Endometrial microvascular endothelial cells (primary cell): ENCODE measurements around the gene STUM. TPM values are rescaled to one million over a fixed set of nuclear protein-coding genes. Genes with fewer than 3 reads are reported as not detected.

ENCODE experiments used
- in situ Hi-C: cut with HindIII; loops from 2 replicates; pipeline ENCODE4 v1.10.0; 2017; ENCODE audit warnings: low sequenced_read_pairs, low pct_unique_long_range_greater_than_20kb; ENCODE audit errors: inconsistent ontology term
- total RNA-seq: library from RNA; depleted of rRNA; stranded (reverse); fragments of >200 nt; gene quantifications from one replicate; pipeline ENCODE4 v1.2.3, GENCODE V29; 2015; ENCODE audit errors: inconsistent ontology term

Gene STUM
- total RNA-seq, 1 donor from 2014 or later, result not detected

DNA sequence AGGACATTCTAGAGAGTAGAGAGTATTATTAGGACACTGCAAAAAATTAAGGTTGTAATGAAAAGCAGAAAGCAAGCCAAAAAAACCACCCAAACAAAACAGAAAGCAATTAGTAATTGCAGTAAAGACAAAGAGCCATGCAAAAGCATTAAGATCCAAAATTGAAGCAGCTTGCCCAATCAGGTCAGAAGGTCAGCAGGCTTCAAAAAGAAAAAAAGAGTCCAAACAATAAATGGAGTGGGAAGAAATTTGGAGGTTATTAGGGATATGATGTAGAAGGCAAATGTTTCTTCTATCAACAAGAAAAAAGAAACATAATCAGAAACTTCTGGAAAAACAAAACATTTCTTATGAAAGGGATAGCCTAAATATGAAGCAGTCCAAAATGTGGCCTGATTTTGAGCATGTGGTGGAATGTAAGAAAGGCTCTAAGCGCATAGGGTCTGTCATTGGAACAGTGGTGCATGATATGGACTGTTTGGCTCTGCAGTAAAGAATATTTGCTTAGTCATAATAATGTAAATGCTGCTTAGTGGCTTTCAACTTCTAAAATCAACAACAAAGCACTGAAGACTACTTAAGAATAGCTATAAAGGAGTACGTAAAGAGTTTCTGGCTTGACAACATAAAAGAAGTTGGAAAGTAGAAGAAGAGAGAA lies 4.8 kb downstream of the STUM start:
- in situ Hi-C loops, result no loop called here

DNA sequence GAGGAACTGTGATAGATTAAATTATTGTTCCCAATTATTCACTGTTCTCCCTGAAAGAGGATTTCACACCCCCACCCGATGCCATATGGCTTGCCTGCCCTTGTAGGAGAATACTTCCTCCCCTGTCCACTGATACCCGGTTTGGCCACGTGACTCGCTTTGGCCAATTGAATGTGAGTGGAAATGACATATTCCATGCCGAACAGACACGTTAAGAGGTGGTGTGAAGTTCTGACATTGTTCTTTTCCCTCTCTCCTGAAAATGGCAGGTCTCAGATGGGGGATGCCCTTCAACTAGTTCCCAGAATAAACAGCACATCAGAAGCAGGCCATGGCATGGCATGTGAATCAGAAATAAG lies 5.3 kb downstream of the STUM start:
- in situ Hi-C loops, result no loop called here

DNA sequence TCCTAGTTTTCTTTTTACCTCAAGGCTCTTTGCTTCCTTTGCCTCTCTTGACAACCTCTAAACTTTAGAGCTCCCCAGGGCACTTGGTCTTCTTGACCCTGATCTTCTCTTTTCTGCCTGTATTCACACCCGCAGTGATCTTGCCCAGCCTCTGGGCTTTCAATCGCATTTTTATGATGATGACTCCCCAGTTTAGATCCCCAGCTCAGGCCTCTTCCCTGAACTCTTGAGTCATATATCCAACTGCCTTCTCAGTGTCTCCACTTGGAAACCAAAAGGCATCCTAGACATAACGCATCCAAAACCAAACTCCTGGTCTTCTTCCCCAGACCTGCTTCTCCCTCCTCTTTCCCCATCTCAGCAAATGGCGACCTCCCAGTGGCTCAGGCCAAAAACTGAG lies 6.5 kb downstream of the STUM start:
- in situ Hi-C loops, result no loop called here

DNA sequence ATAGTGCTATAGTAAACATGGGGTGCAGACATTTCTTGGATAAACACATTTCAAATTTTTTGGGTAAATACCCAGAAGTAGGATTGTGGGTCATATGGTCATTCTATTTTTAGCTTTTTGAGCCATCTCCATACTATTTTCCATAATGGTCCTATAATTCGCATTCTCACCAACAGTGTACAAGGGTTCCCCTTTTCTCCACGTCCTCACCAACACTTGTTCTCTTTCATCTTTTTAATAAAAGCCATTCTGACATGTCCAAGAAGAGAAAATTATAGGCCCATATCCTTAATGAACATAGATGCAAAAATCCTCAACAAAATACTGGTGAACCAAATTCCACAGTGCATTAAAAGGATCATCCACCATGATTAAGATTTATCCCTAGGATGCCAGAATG lies 8.9 kb downstream of the STUM start:
- in situ Hi-C loops, result no loop called here

DNA sequence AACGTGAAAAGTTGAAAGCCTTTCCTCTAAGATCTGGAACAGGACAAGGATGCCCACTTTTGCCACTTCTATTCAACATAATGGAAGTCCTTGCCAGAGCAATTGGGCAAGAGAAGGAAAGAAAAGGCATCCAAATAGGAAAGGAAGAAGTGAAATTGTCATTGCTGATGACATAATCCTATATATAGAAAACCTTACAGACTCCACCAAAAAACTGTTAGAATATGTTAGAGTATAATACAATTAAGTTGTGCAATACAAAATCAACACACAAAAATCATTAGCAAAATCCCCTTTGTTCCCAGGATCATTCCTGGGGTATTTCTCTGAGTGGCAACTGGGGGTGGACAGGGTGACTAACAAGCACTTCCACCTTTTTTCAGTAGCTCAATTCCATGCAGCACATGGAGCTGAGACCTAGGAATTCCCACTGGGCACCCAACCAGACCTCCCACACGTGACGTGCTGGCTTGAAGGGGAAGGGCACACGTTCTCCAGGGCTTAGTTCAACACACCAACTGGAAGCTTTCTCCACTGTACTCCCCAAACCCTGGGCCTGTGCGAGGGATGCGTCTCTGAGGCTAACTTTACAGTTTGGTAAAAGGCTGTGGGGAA lies 9.6 kb downstream of the STUM start:
- in situ Hi-C loops, result no loop called here

DNA sequence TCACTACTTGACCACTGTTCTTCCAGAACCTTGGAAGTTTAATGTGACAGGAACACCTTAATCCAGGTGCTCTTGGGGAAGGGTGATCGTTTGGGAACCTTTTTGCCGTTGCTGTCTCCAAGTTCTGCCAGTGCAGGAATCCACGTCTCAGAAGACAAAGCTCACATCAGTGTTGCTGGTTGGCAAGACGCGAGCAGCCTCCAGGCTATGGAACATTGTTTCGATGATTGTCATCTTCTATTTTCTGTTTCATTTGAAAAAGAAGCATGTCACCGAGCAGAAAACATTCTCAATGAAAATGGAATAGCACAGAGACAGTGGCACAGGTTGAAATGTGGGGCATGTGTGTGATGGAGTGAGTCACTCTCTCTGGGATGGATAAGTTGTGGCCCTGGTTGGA lies 11.7 kb downstream of the STUM start:
- in situ Hi-C loops, result no loop called here

DNA sequence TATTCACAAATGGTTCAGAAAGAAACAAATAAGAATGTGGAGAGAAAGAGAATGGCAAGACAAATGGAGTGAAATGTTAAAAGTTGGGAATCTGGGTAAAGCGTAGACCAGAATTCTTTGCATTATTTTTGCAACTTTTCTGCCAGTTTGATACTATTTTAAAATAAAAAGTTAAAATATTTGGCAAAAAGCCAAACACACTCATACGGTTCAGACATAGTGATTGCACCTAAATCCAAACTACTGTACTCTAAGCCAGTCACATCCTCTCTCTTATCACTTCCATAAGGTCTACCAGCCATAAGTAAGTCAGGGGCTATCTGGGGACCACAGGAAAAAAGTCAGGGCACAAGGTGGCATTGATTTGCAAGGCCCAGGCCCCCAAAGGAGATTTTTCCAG lies 14.4 kb downstream of the STUM start:
- in situ Hi-C loops, result no loop called here

DNA sequence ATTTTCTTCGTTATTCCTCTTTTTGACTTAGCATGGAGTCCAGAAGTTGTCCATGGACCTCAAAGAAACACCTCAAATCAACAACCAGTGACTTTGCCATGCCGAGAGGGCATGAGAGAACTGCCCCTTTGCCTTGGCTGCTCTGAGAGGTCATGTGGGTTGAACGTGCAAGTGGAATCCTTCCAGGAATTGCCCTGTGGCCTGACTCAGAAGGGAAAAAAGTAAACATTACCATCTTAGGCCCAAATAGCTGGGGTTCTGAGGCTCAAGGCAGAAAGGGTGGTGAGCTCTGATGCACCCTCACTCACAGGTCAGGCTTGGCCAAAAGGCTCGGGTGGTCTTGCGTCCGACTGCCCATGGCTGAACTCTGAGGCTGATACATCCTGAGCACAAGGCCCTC lies 15.1 kb downstream of the STUM start:
- in situ Hi-C loops, result no loop called here

DNA sequence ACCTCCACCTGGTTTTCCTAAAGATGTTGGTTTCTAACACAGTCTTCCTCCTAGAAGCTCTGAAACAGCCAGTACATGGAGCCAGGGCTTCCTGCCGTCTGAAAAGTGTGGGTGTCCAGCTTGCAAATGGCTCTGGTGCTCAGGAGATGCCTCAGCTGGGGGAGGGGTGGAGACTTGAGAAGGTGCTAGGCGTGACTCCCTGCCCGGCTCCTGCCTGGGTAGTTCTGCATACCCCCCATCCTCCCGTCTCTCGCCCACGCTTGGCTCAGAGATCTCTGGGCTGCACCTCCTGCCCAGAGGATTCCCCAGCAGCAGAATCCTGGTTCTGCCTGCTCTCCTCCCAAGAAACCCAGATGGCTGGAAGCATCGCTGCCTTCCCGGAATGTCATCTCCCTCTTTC lies 16.9 kb downstream of the STUM start:
- in situ Hi-C loops, result no loop called here

DNA sequence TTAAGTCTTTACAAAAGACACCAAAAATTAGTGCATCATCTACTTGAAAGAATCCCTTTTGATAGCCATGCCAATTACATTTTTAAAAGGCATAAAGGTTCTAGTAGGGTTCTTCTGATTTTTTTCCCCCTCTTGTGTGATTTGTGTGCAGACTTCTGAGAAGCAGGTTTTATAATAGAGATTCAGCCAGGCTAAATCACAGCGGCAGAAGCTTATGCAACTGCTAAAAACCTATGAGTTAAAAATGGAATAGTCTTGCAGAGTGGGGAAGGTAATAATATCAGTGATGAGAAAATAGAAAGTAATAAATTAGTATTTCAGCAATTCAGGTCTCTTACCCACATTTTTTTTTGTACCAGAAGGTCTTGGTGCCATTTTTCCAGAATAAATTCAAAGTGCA lies 17.7 kb downstream of the STUM start:
- in situ Hi-C loops, result no loop called here

DNA sequence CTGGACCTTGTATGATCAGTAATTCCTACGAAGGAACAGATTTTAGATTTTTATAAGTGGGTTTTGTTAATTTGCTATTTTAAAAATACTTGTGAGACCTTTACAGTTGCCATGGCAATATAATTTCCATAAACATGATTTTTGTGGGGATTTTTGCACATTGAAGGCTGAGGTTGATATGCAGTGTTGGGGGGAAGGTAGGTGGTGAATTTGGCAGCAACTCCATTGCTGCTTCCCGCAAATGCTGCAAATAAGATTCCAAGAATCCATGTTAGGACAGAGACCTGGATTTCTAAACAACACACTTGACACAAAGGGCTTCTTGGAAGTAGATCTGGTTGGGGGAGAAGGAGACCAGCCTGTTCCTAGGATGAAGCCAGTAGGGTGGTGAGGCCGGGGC lies 18.2 kb downstream of the STUM start:
- in situ Hi-C loops, result no loop called here

DNA sequence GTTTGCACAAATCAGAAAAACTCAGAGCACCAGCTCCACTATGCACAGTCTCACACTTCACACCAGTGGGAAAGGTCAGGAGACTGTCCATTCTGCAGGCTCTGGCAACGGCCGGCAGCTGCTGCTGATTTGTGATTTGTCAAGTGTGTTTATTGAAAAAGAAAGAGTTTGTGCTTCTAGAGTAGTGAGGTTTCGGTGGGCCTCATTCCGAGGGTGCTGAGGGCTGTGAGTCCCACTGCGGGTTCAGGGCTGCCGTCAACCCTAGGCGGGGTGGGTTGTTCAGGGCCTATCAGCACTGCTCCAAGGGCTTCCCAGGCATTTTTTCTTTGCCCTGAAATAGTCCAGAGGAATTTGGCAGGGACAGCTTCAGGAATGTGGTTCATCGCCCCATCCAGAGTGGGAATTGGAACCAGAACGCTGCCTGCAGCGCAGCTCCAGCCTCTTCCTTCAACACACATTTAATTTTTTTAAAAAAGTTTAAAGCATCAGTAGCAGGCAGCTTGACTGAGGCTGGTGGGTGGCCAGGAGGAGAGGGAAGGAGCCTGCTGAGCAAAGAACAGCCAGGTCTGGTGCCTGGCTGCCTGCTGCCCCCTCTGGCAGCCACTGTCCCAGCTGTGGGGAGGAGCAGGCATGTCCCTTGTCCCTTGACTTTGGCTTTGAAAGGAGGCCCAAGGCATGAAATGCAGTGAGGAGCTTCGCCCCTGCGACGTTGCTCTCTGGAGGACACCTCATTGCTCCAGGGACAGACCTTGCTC lies 19.7 kb downstream of the STUM start:
- in situ Hi-C loops, result no loop called here

DNA sequence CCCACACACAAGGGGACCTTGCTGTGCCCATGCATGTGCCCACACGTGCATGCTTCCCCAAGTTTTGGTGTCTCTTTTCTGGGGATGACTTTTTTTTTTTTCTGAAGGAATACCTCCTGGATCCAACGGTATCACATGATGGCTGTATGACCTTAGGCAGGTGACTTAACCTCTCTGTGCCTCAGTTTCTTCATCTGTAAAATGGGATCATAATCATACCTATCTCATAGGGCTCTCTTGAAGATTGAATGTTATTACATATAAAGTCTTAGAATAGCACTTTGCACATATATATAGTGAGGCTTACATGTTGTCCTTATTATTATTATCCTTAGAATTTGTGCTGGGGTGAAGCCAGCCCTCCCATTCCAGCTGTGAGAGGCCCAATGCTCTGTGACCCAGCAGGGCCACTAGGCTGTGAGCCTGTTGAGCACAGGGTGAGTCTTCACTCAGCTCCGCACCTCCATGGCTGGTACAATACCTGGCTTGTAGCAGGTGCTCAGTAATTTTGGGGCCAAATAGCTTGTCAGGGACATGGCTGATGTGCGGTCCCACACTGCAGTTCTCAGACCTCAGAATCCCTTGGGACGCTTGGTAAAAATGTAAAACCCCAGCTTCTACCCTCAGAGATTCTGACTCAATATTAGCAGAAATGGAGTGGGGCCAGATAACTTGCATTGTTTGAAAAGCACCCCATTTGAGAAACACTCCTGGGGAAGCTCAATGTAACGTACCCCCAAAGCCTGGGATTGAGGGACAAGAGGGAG lies 20.6 kb downstream of the STUM start:
- in situ Hi-C loops, result no loop called here

DNA sequence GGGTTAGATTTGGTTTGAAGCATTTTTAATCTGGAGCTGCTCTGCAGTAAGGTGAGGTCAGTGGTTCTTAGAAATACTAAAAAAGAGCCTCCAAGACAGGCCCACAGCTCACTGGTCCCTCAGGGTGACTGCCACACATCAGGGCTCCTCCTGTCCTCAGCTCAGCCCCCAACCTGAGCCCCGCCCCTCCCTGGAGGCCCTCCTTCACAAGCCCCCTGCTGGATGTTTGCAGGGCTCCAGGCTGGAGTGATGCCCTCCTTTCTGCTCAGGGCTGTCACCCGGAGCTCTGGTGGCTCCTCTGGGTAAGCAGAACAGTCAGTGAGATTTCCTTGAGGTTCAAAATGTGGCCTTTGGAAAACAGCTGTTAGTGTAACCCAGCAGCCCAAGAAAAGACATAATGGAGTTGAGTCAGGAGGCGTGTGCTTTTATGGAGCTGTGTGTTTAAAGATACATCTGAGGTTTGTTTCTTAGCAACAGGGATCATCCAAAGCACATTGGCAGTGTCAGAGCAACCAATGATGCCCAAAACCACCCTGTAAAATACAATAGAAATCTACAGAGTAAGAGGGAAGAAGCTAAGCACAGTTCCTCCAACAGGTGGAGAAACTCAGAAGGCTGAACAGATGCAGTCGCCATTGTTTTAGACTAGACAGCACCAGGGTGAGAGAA lies 21.4 kb downstream of the STUM start:
- in situ Hi-C loops, result no loop called here

DNA sequence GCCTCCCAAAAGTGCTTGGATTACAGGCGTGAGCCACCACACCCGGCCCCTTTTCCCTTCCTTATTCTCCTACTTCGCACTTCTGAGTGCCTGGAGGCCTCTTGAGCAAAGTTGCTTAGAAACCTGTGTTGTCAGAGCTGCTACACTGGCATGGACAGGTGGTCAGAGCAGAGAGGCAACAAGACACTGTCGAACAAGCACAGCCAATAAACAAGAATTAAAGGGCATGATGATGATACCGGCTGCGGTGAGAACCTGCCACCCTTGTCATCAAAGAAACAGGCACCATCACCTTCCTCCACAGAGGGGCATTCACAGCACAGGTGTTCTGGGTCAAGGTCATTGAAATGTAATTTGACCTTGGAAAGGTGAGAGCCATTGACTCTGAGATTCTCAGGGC lies 23.3 kb downstream of the STUM start:
- in situ Hi-C loops, result no loop called here

DNA sequence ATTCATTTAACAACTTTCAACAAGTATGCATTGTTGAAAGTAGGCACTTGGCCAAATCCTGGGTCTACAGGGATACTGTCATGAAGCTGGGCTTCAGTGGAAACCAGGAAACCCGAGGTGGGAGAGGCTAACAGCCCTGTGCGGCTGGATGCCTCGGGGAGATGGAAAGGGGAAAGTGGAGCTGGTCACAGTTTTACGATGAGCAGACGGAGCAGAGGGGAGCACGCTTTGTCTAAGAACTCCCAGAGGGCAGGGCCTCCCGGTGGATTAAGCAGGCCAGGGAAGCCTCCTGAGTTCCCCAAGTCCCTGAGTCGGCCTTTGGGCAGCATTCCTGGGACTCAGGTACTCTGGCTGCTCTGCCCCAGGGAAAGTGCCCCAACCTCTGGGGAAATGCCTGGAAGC lies 23.8 kb downstream of the STUM start:
- in situ Hi-C loops, result no loop called here

DNA sequence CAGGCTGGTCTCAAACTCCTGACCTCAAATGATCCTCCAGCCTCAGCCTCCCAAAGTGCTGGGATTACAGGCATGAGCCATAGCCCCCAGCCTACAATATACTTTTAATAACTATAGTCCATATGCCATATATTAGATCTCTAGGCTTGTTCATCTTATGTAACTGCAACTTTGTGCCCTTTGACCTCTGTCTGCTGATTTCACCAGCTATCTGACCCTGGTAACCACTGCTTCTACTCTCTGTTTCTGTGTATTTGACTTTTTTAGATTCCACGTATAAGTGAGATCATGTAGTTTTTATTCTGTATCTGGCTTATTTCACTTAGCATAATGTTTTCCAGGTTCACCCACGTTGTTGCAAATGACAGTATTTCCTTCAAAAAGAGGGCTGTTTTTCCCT lies 25.5 kb downstream of the STUM start:
- in situ Hi-C loops, result no loop called here

DNA sequence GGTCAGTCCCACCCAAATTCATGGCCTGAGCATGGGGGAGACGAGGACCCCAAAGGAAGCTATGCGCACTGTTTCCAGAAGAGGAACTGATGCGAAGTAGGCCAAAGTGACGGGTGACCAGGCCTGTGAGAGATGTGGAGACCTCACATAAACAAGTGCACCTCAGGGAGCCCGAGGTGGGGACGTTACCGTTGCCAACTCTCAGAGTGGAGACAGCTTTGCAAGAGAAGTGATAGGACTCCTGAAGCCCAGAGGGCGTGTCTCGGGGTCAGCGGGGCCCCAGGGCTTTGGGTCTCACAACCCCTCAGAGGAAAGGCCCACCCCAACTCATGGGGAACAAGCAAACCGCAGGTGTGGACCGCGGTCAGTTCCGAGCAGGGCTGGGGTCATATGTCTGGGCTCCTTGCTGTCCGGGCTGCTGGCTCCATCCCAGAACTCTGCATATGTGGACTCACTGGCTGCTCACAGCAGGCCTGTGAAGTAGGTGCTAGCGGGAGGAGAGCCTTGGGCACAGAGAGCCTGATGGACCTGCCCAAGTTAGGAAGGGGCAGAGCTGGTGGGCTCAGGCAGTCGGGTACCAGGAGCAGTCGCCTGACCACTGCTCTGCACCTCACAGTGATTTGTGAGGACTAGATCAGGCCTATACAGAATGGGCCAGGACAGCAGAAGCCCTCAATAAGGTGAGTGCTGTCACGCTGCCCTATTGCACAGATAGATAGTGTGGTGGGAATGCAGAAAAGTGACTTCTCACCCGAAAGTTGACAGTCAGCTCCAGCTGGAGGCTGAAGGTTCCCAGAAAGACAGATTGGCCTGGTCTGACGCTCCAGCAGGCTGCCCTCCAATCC lies 26.2 kb downstream of the STUM start:
- in situ Hi-C loops, result no loop called here

DNA sequence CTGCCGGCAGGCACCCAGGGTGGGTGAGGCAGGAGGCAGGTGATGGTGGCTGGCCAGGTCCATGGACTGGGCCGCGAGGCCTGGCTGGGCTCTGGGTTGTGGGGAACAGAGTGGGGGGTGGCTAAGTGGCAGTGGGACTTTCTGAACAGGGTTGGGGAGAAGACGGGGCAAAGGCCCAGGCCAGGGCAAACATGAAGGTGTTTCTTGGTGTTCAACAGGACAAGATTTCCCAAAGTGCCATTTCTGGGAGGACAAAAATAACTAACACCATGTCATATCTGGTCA lies 26.8 kb downstream of the STUM start:
- in situ Hi-C loops, result no loop called here
